HEK293 (cell line): Measurements from ENCODE around the gene KDF1.

Source experiments
- REPIN1 ChIP-seq: fragments of 450-650 bp; formaldehyde crosslinking; IDR thresholded peaks from 2 replicates; pipeline ENCODE4 v1.5.1; 2017; ENCODE audit warnings: missing biosample characterization, missing genetic modification characterization, low read depth
- ZNF138 ChIP-seq: fragments of 450-650 bp; formaldehyde crosslinking; IDR thresholded peaks from 2 replicates; pipeline ENCODE4 v1.5.1; 2016; ENCODE audit warnings: missing biosample characterization, missing genetic modification characterization, borderline replicate concordance
- ZNF423 ChIP-seq: fragments of 450-650 bp; formaldehyde crosslinking; IDR thresholded peaks from 2 replicates; pipeline ENCODE4 v1.5.1; 2016; ENCODE audit warnings: missing biosample characterization, missing genetic modification characterization
- ZNF48 ChIP-seq: fragments of 450-650 bp; formaldehyde crosslinking; IDR thresholded peaks from 2 replicates; pipeline ENCODE4 v1.5.1; 2016; ENCODE audit warnings: missing biosample characterization, missing genetic modification characterization
- TF ChIP-seq, protein P1 (sequence below): fragments of 450-650 bp; formaldehyde crosslinking; IDR thresholded peaks from 2 replicates; pipeline ENCODE4 v1.5.1; 2016; ENCODE audit warnings: missing biosample characterization, missing genetic modification characterization
- TF ChIP-seq, protein P2 (sequence below): fragments of 450-650 bp; formaldehyde crosslinking; IDR thresholded peaks from 2 replicates; pipeline ENCODE4 v1.5.1; 2016; ENCODE audit warnings: missing biosample characterization, missing genetic modification characterization

DNA sequence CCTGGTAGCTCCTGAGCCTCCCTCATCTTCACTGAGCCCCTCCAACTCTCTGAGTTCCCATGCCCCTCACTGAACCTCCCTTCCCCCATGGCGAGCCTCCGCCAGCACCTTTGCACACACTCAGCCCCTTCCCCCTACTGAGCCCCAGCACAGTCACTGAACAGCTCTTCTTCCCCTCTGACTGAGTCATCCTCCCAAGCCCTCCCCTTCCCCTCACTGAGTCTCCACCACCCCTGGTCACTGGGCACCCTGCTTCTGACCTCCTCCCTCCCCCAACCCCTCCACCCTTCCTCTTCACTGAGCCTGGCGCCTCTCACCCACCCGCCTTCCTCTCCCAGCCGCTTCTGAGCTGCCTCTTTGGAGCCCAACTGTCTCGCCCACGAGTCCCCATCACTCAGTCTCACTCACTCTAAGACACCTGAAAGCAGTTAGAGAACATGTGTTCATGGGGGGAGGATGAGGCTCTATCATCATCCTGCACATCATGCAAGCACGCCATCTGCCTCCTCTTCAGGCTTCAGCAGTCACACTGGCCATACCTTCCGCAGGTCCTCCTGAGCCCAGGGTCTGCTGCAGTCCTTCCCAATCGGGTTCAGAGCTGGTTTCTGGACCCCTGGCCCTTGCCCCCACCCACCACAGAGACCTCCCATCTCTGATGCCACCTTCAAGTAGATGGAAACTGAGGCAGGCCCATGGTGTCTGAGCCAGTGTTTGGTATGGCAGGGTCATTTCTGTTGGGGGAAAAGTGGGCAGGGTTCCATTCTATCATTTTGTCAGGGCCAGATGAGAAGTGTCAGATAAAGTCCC is 31.2 kb upstream of the KDF1 start:
- TF ChIP-seq REPIN1 (tag by site-specific recombination): no peak
- TF ChIP-seq ZNF48 (tag by site-specific recombination): no peak
- no peak for TF ChIP-seq ZNF138 (tag by site-specific recombination)
- TF ChIP-seq, protein P1, sequence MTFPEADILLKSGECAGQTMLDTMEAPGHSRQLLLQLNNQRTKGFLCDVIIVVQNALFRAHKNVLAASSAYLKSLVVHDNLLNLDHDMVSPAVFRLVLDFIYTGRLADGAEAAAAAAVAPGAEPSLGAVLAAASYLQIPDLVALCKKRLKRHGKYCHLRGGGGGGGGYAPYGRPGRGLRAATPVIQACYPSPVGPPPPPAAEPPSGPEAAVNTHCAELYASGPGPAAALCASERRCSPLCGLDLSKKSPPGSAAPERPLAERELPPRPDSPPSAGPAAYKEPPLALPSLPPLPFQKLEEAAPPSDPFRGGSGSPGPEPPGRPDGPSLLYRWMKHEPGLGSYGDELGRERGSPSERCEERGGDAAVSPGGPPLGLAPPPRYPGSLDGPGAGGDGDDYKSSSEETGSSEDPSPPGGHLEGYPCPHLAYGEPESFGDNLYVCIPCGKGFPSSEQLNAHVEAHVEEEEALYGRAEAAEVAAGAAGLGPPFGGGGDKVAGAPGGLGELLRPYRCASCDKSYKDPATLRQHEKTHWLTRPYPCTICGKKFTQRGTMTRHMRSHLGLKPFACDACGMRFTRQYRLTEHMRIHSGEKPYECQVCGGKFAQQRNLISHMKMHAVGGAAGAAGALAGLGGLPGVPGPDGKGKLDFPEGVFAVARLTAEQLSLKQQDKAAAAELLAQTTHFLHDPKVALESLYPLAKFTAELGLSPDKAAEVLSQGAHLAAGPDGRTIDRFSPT: no peak
- TF ChIP-seq, protein P2, sequence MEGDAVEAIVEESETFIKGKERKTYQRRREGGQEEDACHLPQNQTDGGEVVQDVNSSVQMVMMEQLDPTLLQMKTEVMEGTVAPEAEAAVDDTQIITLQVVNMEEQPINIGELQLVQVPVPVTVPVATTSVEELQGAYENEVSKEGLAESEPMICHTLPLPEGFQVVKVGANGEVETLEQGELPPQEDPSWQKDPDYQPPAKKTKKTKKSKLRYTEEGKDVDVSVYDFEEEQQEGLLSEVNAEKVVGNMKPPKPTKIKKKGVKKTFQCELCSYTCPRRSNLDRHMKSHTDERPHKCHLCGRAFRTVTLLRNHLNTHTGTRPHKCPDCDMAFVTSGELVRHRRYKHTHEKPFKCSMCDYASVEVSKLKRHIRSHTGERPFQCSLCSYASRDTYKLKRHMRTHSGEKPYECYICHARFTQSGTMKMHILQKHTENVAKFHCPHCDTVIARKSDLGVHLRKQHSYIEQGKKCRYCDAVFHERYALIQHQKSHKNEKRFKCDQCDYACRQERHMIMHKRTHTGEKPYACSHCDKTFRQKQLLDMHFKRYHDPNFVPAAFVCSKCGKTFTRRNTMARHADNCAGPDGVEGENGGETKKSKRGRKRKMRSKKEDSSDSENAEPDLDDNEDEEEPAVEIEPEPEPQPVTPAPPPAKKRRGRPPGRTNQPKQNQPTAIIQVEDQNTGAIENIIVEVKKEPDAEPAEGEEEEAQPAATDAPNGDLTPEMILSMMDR (tag by site-specific recombination): no peak
- no peak for TF ChIP-seq ZNF423
